ENCODE results near the gene RPS14.

DNA sequence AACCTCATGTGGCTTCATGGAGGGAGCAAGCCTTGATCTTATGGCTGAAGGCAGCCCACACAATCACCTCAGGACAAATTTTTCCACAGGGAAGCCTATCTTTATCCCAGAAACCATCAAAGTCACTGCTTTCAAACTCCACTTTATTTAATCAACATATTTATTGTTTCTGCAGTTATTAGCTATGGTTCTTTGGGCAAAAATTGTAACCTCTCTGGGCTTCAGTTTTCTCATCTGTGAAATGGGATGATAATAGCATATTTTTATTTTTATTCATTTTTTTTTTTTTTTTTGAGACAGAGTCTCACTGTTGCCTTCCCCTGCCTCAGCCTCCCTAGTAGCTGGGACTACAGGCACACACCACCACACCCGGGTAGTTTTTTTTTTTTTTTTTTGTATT lies 2.1 kb upstream of the RPS14 start:
- TF ChIP-seq, protein P1, sequence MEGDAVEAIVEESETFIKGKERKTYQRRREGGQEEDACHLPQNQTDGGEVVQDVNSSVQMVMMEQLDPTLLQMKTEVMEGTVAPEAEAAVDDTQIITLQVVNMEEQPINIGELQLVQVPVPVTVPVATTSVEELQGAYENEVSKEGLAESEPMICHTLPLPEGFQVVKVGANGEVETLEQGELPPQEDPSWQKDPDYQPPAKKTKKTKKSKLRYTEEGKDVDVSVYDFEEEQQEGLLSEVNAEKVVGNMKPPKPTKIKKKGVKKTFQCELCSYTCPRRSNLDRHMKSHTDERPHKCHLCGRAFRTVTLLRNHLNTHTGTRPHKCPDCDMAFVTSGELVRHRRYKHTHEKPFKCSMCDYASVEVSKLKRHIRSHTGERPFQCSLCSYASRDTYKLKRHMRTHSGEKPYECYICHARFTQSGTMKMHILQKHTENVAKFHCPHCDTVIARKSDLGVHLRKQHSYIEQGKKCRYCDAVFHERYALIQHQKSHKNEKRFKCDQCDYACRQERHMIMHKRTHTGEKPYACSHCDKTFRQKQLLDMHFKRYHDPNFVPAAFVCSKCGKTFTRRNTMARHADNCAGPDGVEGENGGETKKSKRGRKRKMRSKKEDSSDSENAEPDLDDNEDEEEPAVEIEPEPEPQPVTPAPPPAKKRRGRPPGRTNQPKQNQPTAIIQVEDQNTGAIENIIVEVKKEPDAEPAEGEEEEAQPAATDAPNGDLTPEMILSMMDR (IDR thresholded peaks at IDR 0.05; ENCODE audit: poor library complexity, severe bottlenecking), result no peak
- TF ChIP-seq TAF1 (IDR thresholded peaks at IDR 0.05; ENCODE audit: low read depth), result no peak
- TF ChIP-seq, protein P2, sequence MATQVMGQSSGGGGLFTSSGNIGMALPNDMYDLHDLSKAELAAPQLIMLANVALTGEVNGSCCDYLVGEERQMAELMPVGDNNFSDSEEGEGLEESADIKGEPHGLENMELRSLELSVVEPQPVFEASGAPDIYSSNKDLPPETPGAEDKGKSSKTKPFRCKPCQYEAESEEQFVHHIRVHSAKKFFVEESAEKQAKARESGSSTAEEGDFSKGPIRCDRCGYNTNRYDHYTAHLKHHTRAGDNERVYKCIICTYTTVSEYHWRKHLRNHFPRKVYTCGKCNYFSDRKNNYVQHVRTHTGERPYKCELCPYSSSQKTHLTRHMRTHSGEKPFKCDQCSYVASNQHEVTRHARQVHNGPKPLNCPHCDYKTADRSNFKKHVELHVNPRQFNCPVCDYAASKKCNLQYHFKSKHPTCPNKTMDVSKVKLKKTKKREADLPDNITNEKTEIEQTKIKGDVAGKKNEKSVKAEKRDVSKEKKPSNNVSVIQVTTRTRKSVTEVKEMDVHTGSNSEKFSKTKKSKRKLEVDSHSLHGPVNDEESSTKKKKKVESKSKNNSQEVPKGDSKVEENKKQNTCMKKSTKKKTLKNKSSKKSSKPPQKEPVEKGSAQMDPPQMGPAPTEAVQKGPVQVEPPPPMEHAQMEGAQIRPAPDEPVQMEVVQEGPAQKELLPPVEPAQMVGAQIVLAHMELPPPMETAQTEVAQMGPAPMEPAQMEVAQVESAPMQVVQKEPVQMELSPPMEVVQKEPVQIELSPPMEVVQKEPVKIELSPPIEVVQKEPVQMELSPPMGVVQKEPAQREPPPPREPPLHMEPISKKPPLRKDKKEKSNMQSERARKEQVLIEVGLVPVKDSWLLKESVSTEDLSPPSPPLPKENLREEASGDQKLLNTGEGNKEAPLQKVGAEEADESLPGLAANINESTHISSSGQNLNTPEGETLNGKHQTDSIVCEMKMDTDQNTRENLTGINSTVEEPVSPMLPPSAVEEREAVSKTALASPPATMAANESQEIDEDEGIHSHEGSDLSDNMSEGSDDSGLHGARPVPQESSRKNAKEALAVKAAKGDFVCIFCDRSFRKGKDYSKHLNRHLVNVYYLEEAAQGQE (IDR thresholded peaks at IDR 0.05; ENCODE audit: borderline replicate concordance), result no peak
- TF ChIP-seq POLR2AphosphoS5 (IDR thresholded peaks at IDR 0.05), result no peak
- TF ChIP-seq EZH2 (IDR thresholded peaks at IDR 0.05; ENCODE audit: borderline replicate concordance, insufficient read depth, low read length, poor library complexity, severe bottlenecking), result no peak
- no peak for TF ChIP-seq SMC3 (conservative IDR thresholded peaks at IDR 0.05; ENCODE audit: poor library complexity)
- TF ChIP-seq EP300 (conservative IDR thresholded peaks at IDR 0.05; ENCODE audit: poor library complexity, severe bottlenecking), result no peak
- no peak for TF ChIP-seq MXI1 (conservative IDR thresholded peaks at IDR 0.05; ENCODE audit: poor library complexity, severe bottlenecking)
- TF ChIP-seq RAD21 (conservative IDR thresholded peaks at IDR 0.05), result no peak

Measured in neural cell (in vitro differentiated cells).